HG03066 (cell line): ENCODE measurements around the gene SCUBE2.
"Not testable (repeated sequence)": the region's sequence is repeated elsewhere in the genome, so short reads cannot be mapped to it uniquely, and the experiment has no call there.

Experiments
- ATAC-seq: cut with Tn5 transposase; IDR thresholded peaks from one replicate; pipeline ENCODE4 v1.9.1; 2021; ENCODE audit warnings: low read depth; ENCODE audit not compliant: unreplicated experiment

The SCUBE2 gene

GRCh38 chr11:9109858-9110731 is 18.7 kb upstream of the SCUBE2 start:
- no peak for ATAC-seq

GRCh38 chr11:9104580-9104979 is 13.2 kb upstream of the SCUBE2 start:
- ATAC-seq, result no peak

- no peak for ATAC-seq
Measured at GRCh38 chr11:9103542-9104276, 12.3 kb upstream of the SCUBE2 start.

- no peak for ATAC-seq
Measured at GRCh38 chr11:9099617-9100016, 8.2 kb upstream of the SCUBE2 start.

- not testable (repeated sequence) for ATAC-seq
Measured at GRCh38 chr11:9098455-9098854, 7.1 kb upstream of the SCUBE2 start.

GRCh38 chr11:9097186-9097943 is 6.0 kb upstream of the SCUBE2 start:
- not testable (repeated sequence) for ATAC-seq

- ATAC-seq, result no peak
Measured at GRCh38 chr11:9096427-9096826, 5.0 kb upstream of the SCUBE2 start.

- ATAC-seq, result no peak
Measured at GRCh38 chr11:9095421-9095820, 4.0 kb upstream of the SCUBE2 start.

GRCh38 chr11:9094420-9094819 is 3.0 kb upstream of the SCUBE2 start:
- ATAC-seq, result no peak

GRCh38 chr11:9092853-9093778 is 1.7 kb upstream of the SCUBE2 start:
- no peak for ATAC-seq

- ATAC-seq, result no peak
Measured at GRCh38 chr11:9092072-9092471, 673 bp upstream of the SCUBE2 start.

- no peak for ATAC-seq
Measured at GRCh38 chr11:9090488-9091043, 833 bp downstream of the SCUBE2 start.

- no peak for ATAC-seq
Measured at GRCh38 chr11:9089636-9090035, 1.8 kb downstream of the SCUBE2 start.

GRCh38 chr11:9089061-9089460 is 2.3 kb downstream of the SCUBE2 start:
- no peak for ATAC-seq

- ATAC-seq, result no peak
Measured at GRCh38 chr11:9082575-9082974, 8.8 kb downstream of the SCUBE2 start.

GRCh38 chr11:9081153-9081552 is 10.2 kb downstream of the SCUBE2 start:
- ATAC-seq, result no peak

- ATAC-seq, result no peak
Measured at GRCh38 chr11:9078113-9079086, 13.0 kb downstream of the SCUBE2 start.

GRCh38 chr11:9077164-9077563 is 14.2 kb downstream of the SCUBE2 start:
- no peak for ATAC-seq

GRCh38 chr11:9076661-9077060 is 14.7 kb downstream of the SCUBE2 start:
- no peak for ATAC-seq
